HG03103 (cell line): ENCODE measurements around the gene HIGD1C.
"Not testable (repeated sequence)": the region's sequence is repeated elsewhere in the genome, so short reads cannot be mapped to it uniquely, and the experiment has no call there.

ENCODE experiments used
- ATAC-seq: cut with Tn5 transposase; IDR thresholded peaks from one replicate; pipeline ENCODE4 v1.9.1; 2021; ENCODE audit warnings: low read depth; ENCODE audit not compliant: unreplicated experiment

HIGD1C gene

GRCh38 chr12:50933459-50934124, 18.8 kb upstream of the HIGD1C start:
- no peak for ATAC-seq

GRCh38 chr12:50934371-50934851, 17.9 kb upstream of the HIGD1C start:
- ATAC-seq = no peak

GRCh38 chr12:50934981-50935807, 17.1 kb upstream of the HIGD1C start:
- no peak for ATAC-seq

GRCh38 chr12:50936821-50937530, 15.4 kb upstream of the HIGD1C start:
- no peak for ATAC-seq

- ATAC-seq = no peak
Observed at GRCh38 chr12:50937653-50938052, 14.7 kb upstream of the HIGD1C start.

GRCh38 chr12:50947933-50948626, 4.3 kb upstream of the HIGD1C start:
- no peak for ATAC-seq

- no peak for ATAC-seq
Observed at GRCh38 chr12:50948798-50949197, 3.5 kb upstream of the HIGD1C start.

GRCh38 chr12:50949801-50950302, 2.5 kb upstream of the HIGD1C start:
- no peak for ATAC-seq

GRCh38 chr12:50951112-50951511, 1.2 kb upstream of the HIGD1C start:
- no peak for ATAC-seq

- no peak for ATAC-seq
Observed at GRCh38 chr12:50953047-50953446, 703 bp downstream of the HIGD1C start.

- not testable (repeated sequence) for ATAC-seq
Observed at GRCh38 chr12:50954789-50955188, 2.4 kb downstream of the HIGD1C start.

- ATAC-seq = no peak
Observed at GRCh38 chr12:50955288-50955687, 2.9 kb downstream of the HIGD1C start.

GRCh38 chr12:50955697-50956096, 3.4 kb downstream of the HIGD1C start:
- no peak for ATAC-seq

GRCh38 chr12:50960130-50960529, 7.8 kb downstream of the HIGD1C start:
- ATAC-seq = no peak

- no peak for ATAC-seq
Observed at GRCh38 chr12:50961708-50962107, 9.4 kb downstream of the HIGD1C start.

GRCh38 chr12:50964432-50964831, 12.1 kb downstream of the HIGD1C start:
- ATAC-seq = no peak

- ATAC-seq = no peak
Observed at GRCh38 chr12:50971946-50972345, 19.6 kb downstream of the HIGD1C start.

GRCh38 chr12:50979369-50980052, 27.2 kb downstream of the HIGD1C start:
- ATAC-seq = no peak

- ATAC-seq = no peak
Observed at GRCh38 chr12:50980545-50980944, 28.2 kb downstream of the HIGD1C start.
